ENCODE data around the gene ITGB5. TPM values are rescaled to one million over a fixed set of nuclear protein-coding genes. Genes with fewer than 3 reads are reported as not detected.
"Not testable (repeated sequence)": the region's sequence is repeated elsewhere in the genome, so short reads cannot be mapped to it uniquely, and the experiment has no call there.

ITGB5 gene
- total and polyA plus RNA-seq, 2 experiments from 2014 or later: 103 to 109 TPM

- H3K9me3 ChIP-seq (ENCODE audit: low read depth): no peaks in the 10 kb centered on the region
- no peaks in the 10 kb centered on the region for H3K9me2 ChIP-seq (replicated peaks; ENCODE audit: insufficient read depth)
- 70% methylated on average over 5 of the region's 5 CpGs for WGBS (ENCODE audit: low lambda C conversion rate, missing lambda C conversion rate)
- H3K36me3 ChIP-seq (replicated peaks; ENCODE audit: insufficient read depth, low read depth): no peaks in the 10 kb centered on the region
- no peak for DNase-seq (ENCODE audit: low spot score)
- no peaks in the 10 kb centered on the region for H3K27me3 ChIP-seq
- H3K27ac ChIP-seq: no peak overlapping the region
- no peak for TF ChIP-seq CTCF (IDR thresholded peaks at IDR 0.05; ENCODE audit: poor library complexity)
- TF ChIP-seq EZH2phosphoT487 (IDR thresholded peaks at IDR 0.05; ENCODE audit: low read depth, severe bottlenecking, unreplicated experiment): no peak
- TF ChIP-seq EZH2 (IDR thresholded peaks at IDR 0.05; ENCODE audit: borderline replicate concordance): no peak
- no peak overlapping the region for H3K4me2 ChIP-seq
- no peak overlapping the region for H3K4me3 ChIP-seq
- no peak overlapping the region for H2AFZ ChIP-seq
- H4K20me1 ChIP-seq (ENCODE audit: insufficient read depth, poor library complexity, severe bottlenecking): no peaks in the 10 kb centered on the region
- H3K4me1 ChIP-seq (ENCODE audit: insufficient read depth): peaks cover 8% of the 10 kb centered on the region
- H3K79me2 ChIP-seq: no peaks in the 10 kb centered on the region
These were observed 128.1 kb downstream of the ITGB5 start for GRCh38 chr3:124758851-124759635.

GRCh38 chr3:124757926-124758325 is 129.2 kb downstream of the ITGB5 start:
- 84% methylated on average over 7 of the region's 7 CpGs for WGBS (ENCODE audit: low lambda C conversion rate, missing lambda C conversion rate)

GRCh38 chr3:124752051-124752450 is 135.1 kb downstream of the ITGB5 start:
- Histone ChIP-seq H3K9me3 (ENCODE audit: low read depth) (no peaks in the 10 kb centered on the region), H3K36me3 (replicated peaks; ENCODE audit: insufficient read depth, low read depth) (no peaks in the 10 kb centered on the region), H3K79me2 (no peaks in the 10 kb centered on the region), H2AFZ (no peak overlapping the region), H3K27ac (no peak overlapping the region), H4K20me1 (ENCODE audit: insufficient read depth, poor library complexity, severe bottlenecking) (no peaks in the 10 kb centered on the region), H3K4me3 (no peak overlapping the region), H3K4me2 (no peak overlapping the region), H3K4me1 (ENCODE audit: insufficient read depth) (no peaks in the 10 kb centered on the region), H3K27me3 (no peaks in the 10 kb centered on the region), H3K9me2 (replicated peaks; ENCODE audit: insufficient read depth) (no peaks in the 10 kb centered on the region)
- WGBS (ENCODE audit: low lambda C conversion rate, missing lambda C conversion rate): 88% methylated on average over 3 of the region's 3 CpGs
- TF ChIP-seq CTCF (IDR thresholded peaks at IDR 0.05; ENCODE audit: poor library complexity) (no peak), EZH2 (IDR thresholded peaks at IDR 0.05; ENCODE audit: borderline replicate concordance) (no peak), EZH2phosphoT487 (IDR thresholded peaks at IDR 0.05; ENCODE audit: low read depth, severe bottlenecking, unreplicated experiment) (no peak)
- DNase-seq (ENCODE audit: low spot score): no peak

More at GRCh38 chr3:124757926-124758325, 129.2 kb downstream of the ITGB5 start:
- H3K27me3 ChIP-seq; H2AFZ ChIP-seq; H3K27ac ChIP-seq; H3K4me2 ChIP-seq; DNase-seq (ENCODE audit: low spot score); H3K36me3 ChIP-seq (replicated peaks; ENCODE audit: insufficient read depth, low read depth); H3K4me3 ChIP-seq; H4K20me1 ChIP-seq (ENCODE audit: insufficient read depth, poor library complexity, severe bottlenecking); H3K9me3 ChIP-seq (ENCODE audit: low read depth); H3K4me1 ChIP-seq (ENCODE audit: insufficient read depth); H3K79me2 ChIP-seq; H3K9me2 ChIP-seq (replicated peaks; ENCODE audit: insufficient read depth): not testable (repeated sequence)

- no peak for DNase-seq (ENCODE audit: low spot score)
- no peak overlapping the region for H2AFZ ChIP-seq
- no peak overlapping the region for H3K27ac ChIP-seq
- H3K79me2 ChIP-seq: no peaks in the 10 kb centered on the region
- H3K9me3 ChIP-seq (ENCODE audit: low read depth): no peaks in the 10 kb centered on the region
- H3K36me3 ChIP-seq (replicated peaks; ENCODE audit: insufficient read depth, low read depth): no peaks in the 10 kb centered on the region
- 72% methylated on average over 5 of the region's 5 CpGs for WGBS (ENCODE audit: low lambda C conversion rate, missing lambda C conversion rate)
- no peak overlapping the region for H3K4me3 ChIP-seq
- no peaks in the 10 kb centered on the region for H3K27me3 ChIP-seq
- no peak overlapping the region for H3K4me2 ChIP-seq
- H4K20me1 ChIP-seq (ENCODE audit: insufficient read depth, poor library complexity, severe bottlenecking): no peaks in the 10 kb centered on the region
- H3K9me2 ChIP-seq (replicated peaks; ENCODE audit: insufficient read depth): no peaks in the 10 kb centered on the region
- no peak for TF ChIP-seq EZH2 (IDR thresholded peaks at IDR 0.05; ENCODE audit: borderline replicate concordance)
- no peak for TF ChIP-seq EZH2phosphoT487 (IDR thresholded peaks at IDR 0.05; ENCODE audit: low read depth, severe bottlenecking, unreplicated experiment)
- TF ChIP-seq CTCF (IDR thresholded peaks at IDR 0.05; ENCODE audit: poor library complexity): no peak
- no peaks in the 10 kb centered on the region for H3K4me1 ChIP-seq (ENCODE audit: insufficient read depth)
These were observed 135.7 kb downstream of the ITGB5 start for GRCh38 chr3:124751501-124751900.

GRCh38 chr3:124749877-124750276 is 137.3 kb downstream of the ITGB5 start:
- 86% methylated on average over 4 of the region's 27 CpGs for WGBS (ENCODE audit: low lambda C conversion rate, missing lambda C conversion rate)
- H3K79me2 ChIP-seq; H3K9me2 ChIP-seq (replicated peaks; ENCODE audit: insufficient read depth); H3K4me2 ChIP-seq; H3K9me3 ChIP-seq (ENCODE audit: low read depth); H3K27ac ChIP-seq; DNase-seq (ENCODE audit: low spot score); H2AFZ ChIP-seq; H3K4me3 ChIP-seq; H3K27me3 ChIP-seq; H4K20me1 ChIP-seq (ENCODE audit: insufficient read depth, poor library complexity, severe bottlenecking); H3K4me1 ChIP-seq (ENCODE audit: insufficient read depth); H3K36me3 ChIP-seq (replicated peaks; ENCODE audit: insufficient read depth, low read depth): not testable (repeated sequence)

All from hepatocyte (in vitro differentiated cells).